ENCODE results near the gene PIP5K1C.

DNA sequence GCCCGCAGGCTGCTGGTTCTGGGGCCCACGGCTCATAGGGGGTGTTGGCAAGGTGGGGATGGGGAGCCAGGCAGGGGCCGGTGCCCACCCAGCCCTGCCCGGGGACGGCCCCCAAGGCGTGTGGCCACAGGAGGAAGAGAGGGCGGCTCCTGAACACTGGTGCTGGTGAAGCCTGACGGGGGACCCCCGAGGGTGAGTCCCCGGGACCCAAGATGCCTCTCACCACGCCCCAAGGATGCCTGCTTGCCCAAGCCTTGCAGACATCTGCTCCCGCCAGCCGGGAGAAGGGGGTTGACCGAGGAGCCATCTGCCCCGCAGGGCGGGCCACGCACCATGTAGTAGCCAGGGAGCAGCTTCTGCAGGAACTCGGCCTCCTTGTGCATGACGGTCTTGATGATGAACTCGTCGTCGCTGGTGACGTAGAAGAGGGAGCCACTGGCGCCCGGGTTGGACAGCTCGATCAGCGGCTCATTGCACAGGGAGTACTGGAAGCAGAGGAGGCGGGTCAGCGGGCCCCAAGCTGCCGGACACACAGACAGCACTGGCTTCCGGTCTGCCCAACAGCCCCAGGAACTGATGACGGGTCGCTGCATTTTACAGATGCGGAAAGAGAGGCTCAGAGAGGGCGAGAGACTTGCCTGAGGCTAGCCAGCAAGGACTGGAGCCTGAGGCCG, 44.1 kb downstream of the PIP5K1C start:
- TF ChIP-seq SP1 (IDR thresholded peaks at IDR 0.05; ENCODE audit: low read depth) (no peak), POLR2A (IDR thresholded peaks at IDR 0.05; ENCODE audit: borderline replicate concordance, extremely low read depth, insufficient read depth, insufficient read length) (no peak), ZFX (IDR thresholded peaks at IDR 0.05) (no peak), RAD21 (IDR thresholded peaks at IDR 0.05; ENCODE audit: low read depth) (no peak)
- TF ChIP-seq, protein P1, sequence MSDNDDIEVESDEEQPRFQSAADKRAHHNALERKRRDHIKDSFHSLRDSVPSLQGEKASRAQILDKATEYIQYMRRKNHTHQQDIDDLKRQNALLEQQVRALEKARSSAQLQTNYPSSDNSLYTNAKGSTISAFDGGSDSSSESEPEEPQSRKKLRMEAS (IDR thresholded peaks at IDR 0.05) = no peak
- TF ChIP-seq, protein P2, sequence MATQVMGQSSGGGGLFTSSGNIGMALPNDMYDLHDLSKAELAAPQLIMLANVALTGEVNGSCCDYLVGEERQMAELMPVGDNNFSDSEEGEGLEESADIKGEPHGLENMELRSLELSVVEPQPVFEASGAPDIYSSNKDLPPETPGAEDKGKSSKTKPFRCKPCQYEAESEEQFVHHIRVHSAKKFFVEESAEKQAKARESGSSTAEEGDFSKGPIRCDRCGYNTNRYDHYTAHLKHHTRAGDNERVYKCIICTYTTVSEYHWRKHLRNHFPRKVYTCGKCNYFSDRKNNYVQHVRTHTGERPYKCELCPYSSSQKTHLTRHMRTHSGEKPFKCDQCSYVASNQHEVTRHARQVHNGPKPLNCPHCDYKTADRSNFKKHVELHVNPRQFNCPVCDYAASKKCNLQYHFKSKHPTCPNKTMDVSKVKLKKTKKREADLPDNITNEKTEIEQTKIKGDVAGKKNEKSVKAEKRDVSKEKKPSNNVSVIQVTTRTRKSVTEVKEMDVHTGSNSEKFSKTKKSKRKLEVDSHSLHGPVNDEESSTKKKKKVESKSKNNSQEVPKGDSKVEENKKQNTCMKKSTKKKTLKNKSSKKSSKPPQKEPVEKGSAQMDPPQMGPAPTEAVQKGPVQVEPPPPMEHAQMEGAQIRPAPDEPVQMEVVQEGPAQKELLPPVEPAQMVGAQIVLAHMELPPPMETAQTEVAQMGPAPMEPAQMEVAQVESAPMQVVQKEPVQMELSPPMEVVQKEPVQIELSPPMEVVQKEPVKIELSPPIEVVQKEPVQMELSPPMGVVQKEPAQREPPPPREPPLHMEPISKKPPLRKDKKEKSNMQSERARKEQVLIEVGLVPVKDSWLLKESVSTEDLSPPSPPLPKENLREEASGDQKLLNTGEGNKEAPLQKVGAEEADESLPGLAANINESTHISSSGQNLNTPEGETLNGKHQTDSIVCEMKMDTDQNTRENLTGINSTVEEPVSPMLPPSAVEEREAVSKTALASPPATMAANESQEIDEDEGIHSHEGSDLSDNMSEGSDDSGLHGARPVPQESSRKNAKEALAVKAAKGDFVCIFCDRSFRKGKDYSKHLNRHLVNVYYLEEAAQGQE (IDR thresholded peaks at IDR 0.05; ENCODE audit: low read depth) = no peak
